HT1080 (cell line): ENCODE data around the gene RAP1GDS1. TPM values are rescaled to one million over a fixed set of nuclear protein-coding genes. Genes with fewer than 3 reads are reported as not detected.
"Not testable (repeated sequence)": the region's sequence is repeated elsewhere in the genome, so short reads cannot be mapped to it uniquely, and the experiment has no call there.

Source experiments
- DNase-seq: peaks from one replicate; pipeline ENCODE4 v3.0.0-alpha.2; 2015; ENCODE audit warnings: low read depth
- total RNA-seq: library from RNA; depleted of rRNA; stranded (reverse); fragments of >200 nt; shearing (Covaris generic); gene quantifications from 2 replicates; pipeline ENCODE4 v1.2.3, GENCODE V29; 2014

The RAP1GDS1 gene
- total RNA-seq, 1 experiment from 2014 or later = 48.5 TPM

GRCh38 chr4:98288671-98289070, 27.5 kb downstream of the RAP1GDS1 start:
- not testable (repeated sequence) for DNase-seq

- DNase-seq = no peak
Observed at GRCh38 chr4:98289375-98289774, 28.2 kb downstream of the RAP1GDS1 start.

GRCh38 chr4:98290511-98290910, 29.3 kb downstream of the RAP1GDS1 start:
- DNase-seq = no peak

GRCh38 chr4:98293104-98293887, 32.1 kb downstream of the RAP1GDS1 start:
- no peak for DNase-seq

GRCh38 chr4:98298022-98298421, 36.8 kb downstream of the RAP1GDS1 start:
- no peak for DNase-seq

- DNase-seq = no peak
Observed at GRCh38 chr4:98300706-98301105, 39.5 kb downstream of the RAP1GDS1 start.

- no peak for DNase-seq
Observed at GRCh38 chr4:98305576-98305975, 44.4 kb downstream of the RAP1GDS1 start.

- no peak for DNase-seq
Observed at GRCh38 chr4:98310867-98311266, 49.7 kb downstream of the RAP1GDS1 start.

- no peak for DNase-seq
Observed at GRCh38 chr4:98311656-98312055, 50.5 kb downstream of the RAP1GDS1 start.

- no peak for DNase-seq
Observed at GRCh38 chr4:98314791-98315565, 53.8 kb downstream of the RAP1GDS1 start.

- DNase-seq = no peak
Observed at GRCh38 chr4:98318521-98318920, 57.3 kb downstream of the RAP1GDS1 start.

GRCh38 chr4:98319021-98319420, 57.8 kb downstream of the RAP1GDS1 start:
- DNase-seq = no peak

GRCh38 chr4:98326168-98326567, 65.0 kb downstream of the RAP1GDS1 start:
- DNase-seq = no peak

GRCh38 chr4:98327694-98328093, 66.5 kb downstream of the RAP1GDS1 start:
- DNase-seq = no peak

- not testable (repeated sequence) for DNase-seq
Observed at GRCh38 chr4:98329879-98330640, 68.9 kb downstream of the RAP1GDS1 start.

- no peak for DNase-seq
Observed at GRCh38 chr4:98332017-98332416, 70.8 kb downstream of the RAP1GDS1 start.

GRCh38 chr4:98334461-98334860, 73.3 kb downstream of the RAP1GDS1 start:
- DNase-seq = no peak

- no peak for DNase-seq
Observed at GRCh38 chr4:98338761-98339438, 77.7 kb downstream of the RAP1GDS1 start.

- no peak for DNase-seq
Observed at GRCh38 chr4:98341309-98341708, 80.1 kb downstream of the RAP1GDS1 start.

GRCh38 chr4:98343626-98344025, 82.4 kb downstream of the RAP1GDS1 start:
- no peak for DNase-seq

GRCh38 chr4:98345838-98346237, 84.7 kb downstream of the RAP1GDS1 start:
- no peak for DNase-seq
